Measurements from ENCODE around the gene FCAMR. TPM values are rescaled to one million over a fixed set of nuclear protein-coding genes. Genes with fewer than 3 reads are reported as not detected.

The FCAMR gene
- total and polyA plus RNA-seq, 2 donors (not counting 1 experiment from before 2014, with no cell fraction given) = not detected

GRCh38 chr1:207009182-207009850 is 39.1 kb upstream of the FCAMR start:
- Mint-ChIP-seq H3K27ac (no peak overlapping the region), H3K4me3 (no peak overlapping the region), H3K9me3 (ENCODE audit: insufficient read depth) (no peaks in the 10 kb centered on the region), H3K4me1 (peaks cover 2% of the 10 kb centered on the region), H3K27me3 (peaks cover 47% of the 10 kb centered on the region)
- ChIA-PET CTCF (no interaction called here), POLR2A (no interaction called here)
- Histone ChIP-seq H3K27ac (ENCODE audit: low read length in 2 of 2) (no peak overlapping the region), H3K4me3 (ENCODE audit: control extremely low read depth in 1 of 5, extremely low read depth in 1 of 5, insufficient read depth in 1 of 5, low read depth in 2 of 5, low read length in 4 of 5) (no peak overlapping the region), H3K4me1 (ENCODE audit: control insufficient read depth in 2 of 2, insufficient read depth in 2 of 2, low read length in 2 of 2) (peaks cover 3 to 4% of the 10 kb centered on the region in 2 donors), H3K9ac (ENCODE audit: low read length) (no peak overlapping the region), H3K4me2 (replicated peaks; ENCODE audit: low read depth, low read length, poor library complexity, severe bottlenecking) (no peak overlapping the region), H4K20me1 (ENCODE audit: control insufficient read depth, insufficient read depth, low read length, poor library complexity, severe bottlenecking) (no peaks in the 10 kb centered on the region), H3K9me3 (ENCODE audit: control extremely low read depth in 1 of 3, control insufficient read depth in 2 of 3, insufficient read depth in 1 of 3, low read length in 2 of 3) (no peaks in the 10 kb centered on the region), H3K36me3 (replicated peaks in 1 of 2; ENCODE audit: control extremely low read depth in 1 of 2, control insufficient read depth in 1 of 2, extremely low read depth in 1 of 2, insufficient read depth in 2 of 2, low read length in 1 of 2) (no peaks in the 10 kb centered on the region), H2AFZ (ENCODE audit: insufficient read depth, low read depth, low read length, poor library complexity, severe bottlenecking) (no peak overlapping the region), H3K27me3 (replicated peaks in 1 of 4; ENCODE audit: control extremely low read depth in 1 of 4, control insufficient read depth in 3 of 4, insufficient read depth in 4 of 4, low read length in 3 of 4) (peaks cover 0 to 16% (median 9%) of the 10 kb centered on the region in 4 experiments), H3K79me2 (ENCODE audit: control insufficient read depth, insufficient read depth, low read length) (no peaks in the 10 kb centered on the region)
- TF ChIP-seq CTCF (IDR thresholded peaks at IDR 0.05) = no peak
- TF ChIP-seq EZH2 (IDR thresholded peaks at IDR 0.05; ENCODE audit: borderline replicate concordance, insufficient read depth, low read depth, low read length, poor library complexity, severe bottlenecking) = no peak
- WGBS (ENCODE audit: insufficient coverage) = 94% methylated on average over 10 of the region's 10 CpGs
- no peak for DNase-seq
- intact Hi-C loops (cut with micrococcal nuclease) = loop anchor here (5.0 kb wide), 1 partner anchor 68 kb away; no protein-coding TSS in a partner anchor
- ATAC-seq (ENCODE audit: low read depth) = no peak

GRCh38 chr1:207007352-207008033 is 37.2 kb upstream of the FCAMR start:
- intact Hi-C loops (cut with micrococcal nuclease) = loop anchor here (5.0 kb wide), 1 partner anchor 70 kb away; no protein-coding TSS in a partner anchor
- WGBS (ENCODE audit: insufficient coverage) = 93% methylated on average over 2 of the region's 5 CpGs
- DNase-seq (no peak), ATAC-seq (ENCODE audit: low read depth) (no peak)
- CTCF ChIA-PET = interaction anchor here (1.1 to 4.5 kb wide), 3 partner anchors 9 to 344 kb away, joined by 3 to 26 read pairs (median 4); no protein-coding TSS in a partner anchor
- no peaks in the 10 kb centered on the region for H3K79me2 ChIP-seq (ENCODE audit: control insufficient read depth, insufficient read depth, low read length)
- H3K4me2 ChIP-seq (replicated peaks; ENCODE audit: low read depth, low read length, poor library complexity, severe bottlenecking) = no peak overlapping the region
- H3K27me3 ChIP-seq (replicated peaks in 1 of 4; ENCODE audit: control extremely low read depth in 1 of 4, control insufficient read depth in 3 of 4, insufficient read depth in 4 of 4, low read length in 3 of 4) = peaks cover 0 to 9% (median 4%) of the 10 kb centered on the region in 4 experiments
- H2AFZ ChIP-seq (ENCODE audit: insufficient read depth, low read depth, low read length, poor library complexity, severe bottlenecking) = no peak overlapping the region
- no peak overlapping the region for H3K9ac ChIP-seq (ENCODE audit: low read length)
- peaks cover 3 to 4% of the 10 kb centered on the region in 2 donors for H3K4me1 ChIP-seq (ENCODE audit: control insufficient read depth in 2 of 2, insufficient read depth in 2 of 2, low read length in 2 of 2)
- H3K36me3 ChIP-seq (replicated peaks in 1 of 2; ENCODE audit: control extremely low read depth in 1 of 2, control insufficient read depth in 1 of 2, extremely low read depth in 1 of 2, insufficient read depth in 2 of 2, low read length in 1 of 2) = no peaks in the 10 kb centered on the region
- H3K4me3 Mint-ChIP-seq = no peak overlapping the region
- H3K4me1 Mint-ChIP-seq = peaks cover 2% of the 10 kb centered on the region
- H3K27ac ChIP-seq (ENCODE audit: low read length in 2 of 2) = no peak overlapping the region
- no peaks in the 10 kb centered on the region for H3K9me3 Mint-ChIP-seq (ENCODE audit: insufficient read depth)
- no peaks in the 10 kb centered on the region for H3K9me3 ChIP-seq (ENCODE audit: control extremely low read depth in 1 of 3, control insufficient read depth in 2 of 3, insufficient read depth in 1 of 3, low read length in 2 of 3)
- peaks cover 32% of the 10 kb centered on the region for H3K27me3 Mint-ChIP-seq
- no peak overlapping the region for H3K27ac Mint-ChIP-seq
- POLR2A ChIA-PET = no interaction called here
- TF ChIP-seq EZH2 (IDR thresholded peaks at IDR 0.05; ENCODE audit: borderline replicate concordance, insufficient read depth, low read depth, low read length, poor library complexity, severe bottlenecking) (no peak), CTCF (IDR thresholded peaks at IDR 0.05) (no peak)
- H3K4me3 ChIP-seq (ENCODE audit: control extremely low read depth in 1 of 5, extremely low read depth in 1 of 5, insufficient read depth in 1 of 5, low read depth in 2 of 5, low read length in 4 of 5) = no peak overlapping the region
- H4K20me1 ChIP-seq (ENCODE audit: control insufficient read depth, insufficient read depth, low read length, poor library complexity, severe bottlenecking) = no peaks in the 10 kb centered on the region
